HepG2 (cell line): ENCODE measurements around the gene COPS9. TPM values are rescaled to one million over a fixed set of nuclear protein-coding genes. Genes with fewer than 3 reads are reported as not detected.
A peak's percentile ranks its signal among the peaks of the same experiment; 100 is the strongest.

Experiments
- CCAR2 ChIP-seq: fragments of 200-400 bp; formaldehyde crosslinking; optimal IDR thresholded peaks from 2 replicates; pipeline ENCODE3; 2018; ENCODE audit warnings: low read depth, mild to moderate bottlenecking, low read length, moderate library complexity
- EED ChIP-seq: sonication (generic); formaldehyde crosslinking; IDR thresholded peaks from 2 replicates; pipeline ENCODE4 v1.5.0; 2020; ENCODE audit warnings: mild to moderate bottlenecking, missing genetic modification reagents
- ZNF430 ChIP-seq: sonication (generic); formaldehyde crosslinking; IDR thresholded peaks from 2 replicates; pipeline ENCODE4 v1.9.0; 2021; ENCODE audit warnings: mild to moderate bottlenecking, missing genetic modification reagents
- ZNF761 ChIP-seq: sonication (generic); formaldehyde crosslinking; conservative IDR thresholded peaks from 2 replicates; pipeline ENCODE4 v1.4.0; 2020; ENCODE audit warnings: mild to moderate bottlenecking, missing genetic modification reagents
- ZNF772 ChIP-seq: sonication (generic); formaldehyde crosslinking; IDR thresholded peaks from 2 replicates; pipeline ENCODE4 v1.5.0; 2020; ENCODE audit warnings: mild to moderate bottlenecking, missing genetic modification reagents
- polyA plus RNA-seq, 8 experiments: library from polyadenylated mRNA; depleted of rRNA in 3 of 8; stranded (reverse) in 7 of 8; unstranded in 1 of 8; fragments of >200 nt; fragmentation: Illumina TruSeq in 4 of 8; extraction: Trizol in 4 of 8; gene quantifications; 2 replicates each; pipeline versions ENCODE4 v1.2.1 to v1.2.3, GENCODE V29; 2011 to 2016; ENCODE audit warnings: low read depth in 4 of 8, missing spikeins in 1 of 8, mixed read lengths in 1 of 8; ENCODE audit not compliant: insufficient read depth in 1 of 8
- total RNA-seq, 5 experiments: library from RNA; depleted of rRNA; stranded (reverse); fragments of >200 nt; fragmentation: Illumina TruSeq; extraction: Trizol; gene quantifications; 2 replicates each; pipeline ENCODE4 v1.2.3, GENCODE V29; 2016; ENCODE audit warnings: low read depth in 1 of 5
- TF ChIP-seq, protein P1 (sequence below): sonication (generic); formaldehyde crosslinking; IDR thresholded peaks from 2 replicates; pipeline ENCODE4 v1.4.0; 2020; ENCODE audit warnings: missing genetic modification reagents, borderline replicate concordance
- TF ChIP-seq, protein P2 (sequence below): sonication (generic); formaldehyde crosslinking; IDR thresholded peaks from 2 replicates; pipeline ENCODE4 v1.4.0; 2020; ENCODE audit warnings: mild to moderate bottlenecking, missing genetic modification reagents, borderline replicate concordance
- TF ChIP-seq, protein P3 (sequence below): sonication (generic); formaldehyde crosslinking; IDR thresholded peaks from 2 replicates; pipeline ENCODE4 v1.5.1; 2020; ENCODE audit warnings: mild to moderate bottlenecking, missing genetic modification reagents, moderate library complexity
- TF ChIP-seq, protein P4 (sequence below): sonication (generic); formaldehyde crosslinking; conservative IDR thresholded peaks from 2 replicates; pipeline ENCODE4 v1.8.1; 2023; ENCODE audit warnings: missing genetic modification reagents
- TF ChIP-seq, protein P5 (sequence below): IDR thresholded peaks from 2 replicates; pipeline ENCODE4 v1.6.1; 2016
- TF ChIP-seq, protein P6 (sequence below): sonication (generic); formaldehyde crosslinking; IDR thresholded peaks from 2 replicates; pipeline ENCODE4 v1.5.0; 2020; ENCODE audit warnings: mild to moderate bottlenecking, missing genetic modification reagents

Gene COPS9
- total and polyA plus RNA-seq, 2 of the 13 experiments (the other 11 are each of a cell fraction or from before 2014, with no cell fraction given), result 180 to 247 TPM

DNA sequence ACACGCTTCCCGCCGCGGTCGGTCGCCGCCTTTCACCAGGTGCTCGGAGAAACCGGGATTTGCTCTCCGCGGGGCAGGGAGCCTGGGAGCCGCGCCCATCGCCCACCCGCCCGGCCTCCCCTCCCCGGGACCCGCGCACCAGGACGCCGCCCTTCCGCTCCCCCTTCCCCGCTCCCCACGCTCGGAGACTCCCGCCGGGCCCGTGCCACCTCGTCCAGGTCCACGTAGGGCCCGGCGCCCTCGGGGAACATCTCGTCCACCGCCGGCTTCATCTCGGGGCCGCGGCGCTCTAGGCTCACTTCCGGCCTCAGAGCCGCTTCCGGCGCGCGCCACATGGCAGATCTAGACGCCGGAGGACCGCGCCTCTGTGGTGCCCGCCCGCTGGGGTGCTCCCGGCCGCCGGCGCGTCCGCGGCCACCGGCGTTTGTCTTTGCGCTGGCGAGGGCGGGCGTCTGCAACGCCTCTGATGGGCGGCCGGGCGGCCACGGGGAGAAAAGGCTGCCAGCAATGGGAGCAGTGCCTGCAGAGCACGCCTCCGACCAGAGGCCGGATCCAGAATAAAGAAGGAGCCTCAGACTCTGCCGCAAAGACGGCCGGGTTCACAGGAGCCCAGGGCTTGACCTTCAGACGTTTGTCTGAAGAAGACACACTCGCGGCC, at the start of gene COPS9 (continued):
- TF ChIP-seq, protein P1, sequence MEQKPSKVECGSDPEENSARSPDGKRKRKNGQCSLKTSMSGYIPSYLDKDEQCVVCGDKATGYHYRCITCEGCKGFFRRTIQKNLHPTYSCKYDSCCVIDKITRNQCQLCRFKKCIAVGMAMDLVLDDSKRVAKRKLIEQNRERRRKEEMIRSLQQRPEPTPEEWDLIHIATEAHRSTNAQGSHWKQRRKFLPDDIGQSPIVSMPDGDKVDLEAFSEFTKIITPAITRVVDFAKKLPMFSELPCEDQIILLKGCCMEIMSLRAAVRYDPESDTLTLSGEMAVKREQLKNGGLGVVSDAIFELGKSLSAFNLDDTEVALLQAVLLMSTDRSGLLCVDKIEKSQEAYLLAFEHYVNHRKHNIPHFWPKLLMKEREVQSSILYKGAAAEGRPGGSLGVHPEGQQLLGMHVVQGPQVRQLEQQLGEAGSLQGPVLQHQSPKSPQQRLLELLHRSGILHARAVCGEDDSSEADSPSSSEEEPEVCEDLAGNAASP (CRISPR knock-in tag), result no peak; the same call in 1 of the 2 replicates
- TF ChIP-seq EED (CRISPR knock-in tag) (no peak; the same call in 1 of the 2 replicates), ZNF430 (CRISPR knock-in tag) (peak; percentile 35; the same call in 1 of the 2 replicates), ZNF772 (peak; percentile 18; the same call in 1 of the 2 replicates), ZNF761 (CRISPR knock-in tag) (peak; percentile 61; the same call in 1 of the 2 replicates), CCAR2 (no peak)
- TF ChIP-seq, protein P2, sequence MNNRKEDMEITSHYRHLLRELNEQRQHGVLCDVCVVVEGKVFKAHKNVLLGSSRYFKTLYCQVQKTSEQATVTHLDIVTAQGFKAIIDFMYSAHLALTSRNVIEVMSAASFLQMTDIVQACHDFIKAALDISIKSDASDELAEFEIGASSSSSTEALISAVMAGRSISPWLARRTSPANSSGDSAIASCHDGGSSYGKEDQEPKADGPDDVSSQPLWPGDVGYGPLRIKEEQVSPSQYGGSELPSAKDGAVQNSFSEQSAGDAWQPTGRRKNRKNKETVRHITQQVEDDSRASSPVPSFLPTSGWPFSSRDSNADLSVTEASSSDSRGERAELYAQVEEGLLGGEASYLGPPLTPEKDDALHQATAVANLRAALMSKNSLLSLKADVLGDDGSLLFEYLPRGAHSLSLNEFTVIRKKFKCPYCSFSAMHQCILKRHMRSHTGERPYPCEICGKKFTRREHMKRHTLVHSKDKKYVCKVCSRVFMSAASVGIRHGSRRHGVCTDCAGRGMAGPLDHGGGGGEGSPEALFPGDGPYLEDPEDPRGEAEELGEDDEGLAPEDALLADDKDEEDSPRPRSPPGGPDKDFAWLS (CRISPR knock-in tag), result no peak
- TF ChIP-seq, protein P3, sequence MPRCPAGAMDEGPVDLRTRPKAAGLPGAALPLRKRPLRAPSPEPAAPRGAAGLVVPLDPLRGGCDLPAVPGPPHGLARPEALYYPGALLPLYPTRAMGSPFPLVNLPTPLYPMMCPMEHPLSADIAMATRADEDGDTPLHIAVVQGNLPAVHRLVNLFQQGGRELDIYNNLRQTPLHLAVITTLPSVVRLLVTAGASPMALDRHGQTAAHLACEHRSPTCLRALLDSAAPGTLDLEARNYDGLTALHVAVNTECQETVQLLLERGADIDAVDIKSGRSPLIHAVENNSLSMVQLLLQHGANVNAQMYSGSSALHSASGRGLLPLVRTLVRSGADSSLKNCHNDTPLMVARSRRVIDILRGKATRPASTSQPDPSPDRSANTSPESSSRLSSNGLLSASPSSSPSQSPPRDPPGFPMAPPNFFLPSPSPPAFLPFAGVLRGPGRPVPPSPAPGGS (CRISPR knock-in tag), result peak; percentile 82
- TF ChIP-seq, protein P4, sequence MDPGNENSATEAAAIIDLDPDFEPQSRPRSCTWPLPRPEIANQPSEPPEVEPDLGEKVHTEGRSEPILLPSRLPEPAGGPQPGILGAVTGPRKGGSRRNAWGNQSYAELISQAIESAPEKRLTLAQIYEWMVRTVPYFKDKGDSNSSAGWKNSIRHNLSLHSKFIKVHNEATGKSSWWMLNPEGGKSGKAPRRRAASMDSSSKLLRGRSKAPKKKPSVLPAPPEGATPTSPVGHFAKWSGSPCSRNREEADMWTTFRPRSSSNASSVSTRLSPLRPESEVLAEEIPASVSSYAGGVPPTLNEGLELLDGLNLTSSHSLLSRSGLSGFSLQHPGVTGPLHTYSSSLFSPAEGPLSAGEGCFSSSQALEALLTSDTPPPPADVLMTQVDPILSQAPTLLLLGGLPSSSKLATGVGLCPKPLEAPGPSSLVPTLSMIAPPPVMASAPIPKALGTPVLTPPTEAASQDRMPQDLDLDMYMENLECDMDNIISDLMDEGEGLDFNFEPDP (CRISPR knock-in tag), result no peak
- TF ChIP-seq, protein P5, sequence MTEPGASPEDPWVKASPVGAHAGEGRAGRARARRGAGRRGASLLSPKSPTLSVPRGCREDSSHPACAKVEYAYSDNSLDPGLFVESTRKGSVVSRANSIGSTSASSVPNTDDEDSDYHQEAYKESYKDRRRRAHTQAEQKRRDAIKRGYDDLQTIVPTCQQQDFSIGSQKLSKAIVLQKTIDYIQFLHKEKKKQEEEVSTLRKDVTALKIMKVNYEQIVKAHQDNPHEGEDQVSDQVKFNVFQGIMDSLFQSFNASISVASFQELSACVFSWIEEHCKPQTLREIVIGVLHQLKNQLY (CRISPR knock-in tag), result no peak
- TF ChIP-seq, protein P6, sequence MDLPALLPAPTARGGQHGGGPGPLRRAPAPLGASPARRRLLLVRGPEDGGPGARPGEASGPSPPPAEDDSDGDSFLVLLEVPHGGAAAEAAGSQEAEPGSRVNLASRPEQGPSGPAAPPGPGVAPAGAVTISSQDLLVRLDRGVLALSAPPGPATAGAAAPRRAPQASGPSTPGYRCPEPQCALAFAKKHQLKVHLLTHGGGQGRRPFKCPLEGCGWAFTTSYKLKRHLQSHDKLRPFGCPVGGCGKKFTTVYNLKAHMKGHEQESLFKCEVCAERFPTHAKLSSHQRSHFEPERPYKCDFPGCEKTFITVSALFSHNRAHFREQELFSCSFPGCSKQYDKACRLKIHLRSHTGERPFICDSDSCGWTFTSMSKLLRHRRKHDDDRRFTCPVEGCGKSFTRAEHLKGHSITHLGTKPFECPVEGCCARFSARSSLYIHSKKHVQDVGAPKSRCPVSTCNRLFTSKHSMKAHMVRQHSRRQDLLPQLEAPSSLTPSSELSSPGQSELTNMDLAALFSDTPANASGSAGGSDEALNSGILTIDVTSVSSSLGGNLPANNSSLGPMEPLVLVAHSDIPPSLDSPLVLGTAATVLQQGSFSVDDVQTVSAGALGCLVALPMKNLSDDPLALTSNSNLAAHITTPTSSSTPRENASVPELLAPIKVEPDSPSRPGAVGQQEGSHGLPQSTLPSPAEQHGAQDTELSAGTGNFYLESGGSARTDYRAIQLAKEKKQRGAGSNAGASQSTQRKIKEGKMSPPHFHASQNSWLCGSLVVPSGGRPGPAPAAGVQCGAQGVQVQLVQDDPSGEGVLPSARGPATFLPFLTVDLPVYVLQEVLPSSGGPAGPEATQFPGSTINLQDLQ (CRISPR knock-in tag), result peak; percentile 70; the same call in 1 of the 2 replicates
